NCI-H2227 (cell line): ENCODE measurements around the gene SPRR3.

Experiments used
- DNase-seq: peaks from one replicate; lab custom pipeline; 2025; ENCODE audit not compliant: unreplicated experiment; lab: John Stamatoyannopoulos, UW

SPRR3 gene

GRCh38 chr1:153001382-153001781 lies at the start of gene SPRR3:
SPRR3 (plus strand) TSS chr1:153001749; CDS start chr1:153003021, 1,272 bp downstream.
- no peak for DNase-seq

- DNase-seq, result no peak
Observed at GRCh38 chr1:152953761-152954160, 47.8 kb upstream of the SPRR3 start.

GRCh38 chr1:152954436-152954835 lies 47.1 kb upstream of the SPRR3 start:
- DNase-seq, result no peak

GRCh38 chr1:152957561-152957960 lies 44.0 kb upstream of the SPRR3 start:
- DNase-seq, result no peak

GRCh38 chr1:152959273-152959672 lies 42.3 kb upstream of the SPRR3 start:
- no peak for DNase-seq

- DNase-seq, result no peak
Observed at GRCh38 chr1:152959801-152960451, 41.6 kb upstream of the SPRR3 start.

- DNase-seq, result no peak
Observed at GRCh38 chr1:152960452-152961044, 41.0 kb upstream of the SPRR3 start.

- DNase-seq, result no peak
Observed at GRCh38 chr1:152961226-152961891, 40.2 kb upstream of the SPRR3 start.

- no peak for DNase-seq
Observed at GRCh38 chr1:152962876-152963415, 38.6 kb upstream of the SPRR3 start.

- DNase-seq, result no peak
Observed at GRCh38 chr1:152964536-152964935, 37.0 kb upstream of the SPRR3 start.

- DNase-seq, result no peak
Observed at GRCh38 chr1:152965853-152966252, 35.7 kb upstream of the SPRR3 start.

GRCh38 chr1:152967201-152967600 lies 34.3 kb upstream of the SPRR3 start:
- DNase-seq, result no peak

- DNase-seq, result no peak
Observed at GRCh38 chr1:152968248-152968647, 33.3 kb upstream of the SPRR3 start.

- DNase-seq, result no peak
Observed at GRCh38 chr1:152969036-152969435, 32.5 kb upstream of the SPRR3 start.

GRCh38 chr1:152970495-152970894 lies 31.1 kb upstream of the SPRR3 start, which contains the start of gene SPRR4:
SPRR4 (plus strand) TSS chr1:152970648; CDS start chr1:152971891, 1,243 bp downstream.
- DNase-seq, result no peak

- no peak for DNase-seq
Observed at GRCh38 chr1:152972196-152972886, 29.2 kb upstream of the SPRR3 start.

- DNase-seq, result no peak
Observed at GRCh38 chr1:152976688-152977087, 24.9 kb upstream of the SPRR3 start.

GRCh38 chr1:152977614-152978013 lies 23.9 kb upstream of the SPRR3 start:
- no peak for DNase-seq

- no peak for DNase-seq
Observed at GRCh38 chr1:152980676-152981075, 20.9 kb upstream of the SPRR3 start.

GRCh38 chr1:152981146-152981871 lies 20.2 kb upstream of the SPRR3 start:
- DNase-seq, result no peak

- no peak for DNase-seq
Observed at GRCh38 chr1:152982076-152982475, 19.5 kb upstream of the SPRR3 start.
